A204.1 (cell line): Measurements from ENCODE around the gene SLC9A6.
"Not testable (repeated sequence)": the region's sequence is repeated elsewhere in the genome, so short reads cannot be mapped to it uniquely, and the experiment has no call there.

ENCODE experiments used
- FAIRE-seq: peaks from 2 replicates; lab custom pipeline; 2012; peaks lifted over from hg19 to GRCh38; lab: Jason Lieb, UNC

Gene SLC9A6

DNA sequence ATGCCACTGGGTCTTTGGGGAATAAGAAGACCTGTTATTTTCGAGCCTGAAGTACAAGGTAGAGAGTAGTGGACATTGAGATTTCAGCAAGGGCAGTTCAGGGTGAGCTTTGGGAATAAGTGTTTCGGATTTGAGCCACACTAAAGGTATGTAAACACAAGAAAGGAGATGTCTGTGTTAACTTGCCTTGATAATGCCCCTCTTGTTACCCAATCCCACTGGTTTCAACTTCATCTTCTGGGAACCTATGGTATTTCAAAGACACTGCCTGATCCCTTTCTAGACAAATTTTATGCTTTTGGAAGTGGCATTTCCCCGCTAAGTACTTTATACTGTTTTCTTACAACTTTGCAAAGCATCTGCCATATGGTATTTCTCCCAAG is 79.4 kb downstream of the SLC9A6 start:
- no peak for FAIRE-seq

- no peak for FAIRE-seq
Observed at GRCh38 chrX:136065044-136065671, 79.9 kb downstream of the SLC9A6 start.

GRCh38 chrX:136067097-136067496 is 81.9 kb downstream of the SLC9A6 start:
- FAIRE-seq, result no peak

DNA sequence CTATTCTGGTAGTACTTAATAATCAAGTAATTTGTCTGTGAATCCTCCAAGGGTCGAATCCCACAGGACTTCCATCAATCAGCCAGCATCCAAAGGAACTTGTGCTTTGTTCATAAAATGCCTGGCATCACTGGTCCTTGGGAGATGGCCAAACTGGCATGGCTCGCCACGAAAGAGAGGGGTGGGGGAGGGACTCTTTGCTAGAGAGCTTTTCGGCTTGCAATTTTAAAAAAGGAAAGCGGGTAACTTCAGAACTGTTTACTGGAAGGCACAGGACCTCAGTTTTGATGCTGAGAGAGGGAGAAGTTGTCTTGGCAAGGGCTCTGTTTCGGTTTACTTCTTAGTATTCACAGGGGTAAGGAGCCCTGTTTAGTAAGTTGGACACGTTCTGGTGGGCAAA is 82.7 kb downstream of the SLC9A6 start:
- no peak for FAIRE-seq

GRCh38 chrX:136076942-136077341 is 91.7 kb downstream of the SLC9A6 start:
- FAIRE-seq, result no peak

DNA sequence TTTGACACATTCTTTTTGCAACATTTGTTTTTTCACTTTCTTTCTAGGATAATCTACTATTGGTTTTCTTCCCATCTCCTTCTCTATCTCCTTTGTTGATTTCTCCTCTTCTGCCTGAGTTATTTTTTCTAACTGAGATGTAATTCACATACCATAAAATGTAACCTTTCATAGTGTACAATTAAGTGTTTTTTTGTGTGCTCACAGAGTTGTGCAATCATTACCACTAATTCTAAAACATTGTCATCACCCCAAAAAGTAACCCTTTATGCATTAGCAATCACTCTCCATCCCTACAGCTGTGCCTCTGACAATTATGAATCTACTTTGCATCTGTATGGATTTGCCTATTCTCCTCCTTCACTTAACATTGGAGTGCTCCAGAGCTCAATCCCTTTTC is 95.5 kb downstream of the SLC9A6 start:
- no peak for FAIRE-seq

GRCh38 chrX:136086521-136086920 is 101.3 kb downstream of the SLC9A6 start:
- FAIRE-seq, result no peak

GRCh38 chrX:136091898-136092297 is 106.7 kb downstream of the SLC9A6 start:
- not testable (repeated sequence) for FAIRE-seq

DNA sequence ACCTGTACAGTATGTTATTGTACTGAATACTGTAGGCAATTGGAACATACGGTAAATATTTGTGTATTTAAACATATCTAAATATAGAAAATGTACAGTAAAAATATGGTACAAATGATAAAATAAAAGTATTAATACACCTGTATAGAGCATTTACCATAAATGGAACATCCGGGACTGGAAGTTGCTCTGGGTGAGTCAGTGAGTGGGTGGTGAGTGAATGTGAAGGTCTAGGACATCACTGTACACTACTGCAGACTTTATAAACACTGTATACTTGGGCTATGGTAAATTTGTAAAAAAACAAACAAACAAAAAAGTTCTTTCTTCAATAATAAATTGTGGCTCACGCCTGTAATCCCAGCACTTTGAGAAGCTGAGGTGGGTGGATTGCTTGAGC is 109.7 kb downstream of the SLC9A6 start:
- FAIRE-seq, result no peak
